Limb (tissue), 2 donors: ENCODE data around the gene GIPC3.
"Not testable (repeated sequence)": the region's sequence is repeated elsewhere in the genome, so short reads cannot be mapped to it uniquely, and the experiment has no call there.

ENCODE experiments used
- DNase-seq, 2 donors: peaks; one replicate each; pipeline ENCODE4 v3.0.0-alpha.2; 2016; ENCODE audit errors: extremely low spot score in 2 of 2

The GIPC3 gene

GRCh38 chr19:3618144-3618810 is 33.0 kb downstream of the GIPC3 start:
- DNase-seq, result peak in 1 of 2 donors; percentile 75

- DNase-seq, result no peak
Observed at GRCh38 chr19:3618811-3619630, 33.7 kb downstream of the GIPC3 start.

GRCh38 chr19:3619631-3620012 is 34.3 kb downstream of the GIPC3 start:
- DNase-seq, result no peak

GRCh38 chr19:3620145-3620816 is 35.0 kb downstream of the GIPC3 start:
- DNase-seq, result no peak

GRCh38 chr19:3620817-3621547 is 35.7 kb downstream of the GIPC3 start:
- DNase-seq, result no peak

GRCh38 chr19:3621689-3622088 is 36.4 kb downstream of the GIPC3 start:
- no peak for DNase-seq

- no peak for DNase-seq
Observed at GRCh38 chr19:3622224-3622623, 36.9 kb downstream of the GIPC3 start.

GRCh38 chr19:3623716-3624115 is 38.4 kb downstream of the GIPC3 start:
- no peak for DNase-seq

GRCh38 chr19:3625996-3626472 is 40.8 kb downstream of the GIPC3 start:
- DNase-seq, result no peak

- DNase-seq, result peak; percentile 97 to 98
Observed at GRCh38 chr19:3626473-3627350, 41.4 kb downstream of the GIPC3 start, which contains the start of gene CACTIN. CACTIN (minus strand) TSS chr19:3626790; CDS start chr19:3626762, 28 bp downstream.

- DNase-seq, result no peak
Observed at GRCh38 chr19:3627351-3627723, 42.1 kb downstream of the GIPC3 start.

- not testable (repeated sequence) for DNase-seq
Observed at GRCh38 chr19:3628766-3629165, 43.5 kb downstream of the GIPC3 start.

GRCh38 chr19:3631053-3631861 is 46.0 kb downstream of the GIPC3 start:
- DNase-seq, result no peak

- DNase-seq, result no peak
Observed at GRCh38 chr19:3632098-3632497, 46.8 kb downstream of the GIPC3 start.

GRCh38 chr19:3632739-3633558 is 47.7 kb downstream of the GIPC3 start:
- DNase-seq, result no peak

- DNase-seq, result no peak
Observed at GRCh38 chr19:3633559-3633988, 48.3 kb downstream of the GIPC3 start.

- DNase-seq, result no peak
Observed at GRCh38 chr19:3634496-3635045, 49.3 kb downstream of the GIPC3 start.

GRCh38 chr19:3636506-3636905 is 51.2 kb downstream of the GIPC3 start:
- DNase-seq, result no peak
